ENCODE results near the gene SUSD4. TPM values are rescaled to one million over a fixed set of nuclear protein-coding genes. Genes with fewer than 3 reads are reported as not detected.
A peak's percentile ranks its signal among the peaks of the same experiment; 100 is the strongest.

The SUSD4 gene
- total RNA-seq, 2 experiments from 2014 or later: 1.1 to 1.8 TPM

DNA sequence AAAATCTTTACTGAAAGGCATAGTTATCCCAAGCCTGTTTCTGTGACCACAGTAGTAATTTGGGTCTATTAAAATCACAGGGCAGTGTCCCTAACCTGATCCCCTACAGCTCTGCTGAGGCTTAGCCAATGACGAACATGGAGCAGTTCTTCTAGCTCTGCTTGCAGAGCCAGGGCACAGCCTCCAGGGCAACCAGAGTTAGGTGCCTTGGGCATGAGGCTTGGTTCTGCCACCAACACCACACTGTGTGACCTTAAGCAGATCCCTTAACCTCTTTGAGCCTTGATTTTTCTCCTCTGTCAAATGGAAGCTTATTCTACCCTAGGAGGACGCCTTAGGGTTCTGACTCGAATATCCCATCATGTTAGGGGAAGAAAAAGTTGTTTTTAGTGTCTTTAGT, 134.2 kb downstream of the SUSD4 start:
- Mint-ChIP-seq H3K4me1 (ENCODE audit: low read depth) (peaks cover 61% of the 10 kb centered on the region), H3K9me3 (no peaks in the 10 kb centered on the region), H3K36me3 (ENCODE audit: low read depth) (no peaks in the 10 kb centered on the region), H3K27me3 (ENCODE audit: low read depth) (no peaks in the 10 kb centered on the region), H3K4me3 (no peak overlapping the region), H3K27ac (peak overlapping the region; percentile 74)
- intact Hi-C loops (cut with micrococcal nuclease): loop anchor here (1.0 to 5.0 kb wide), 3 partner anchors 39 to 603 kb away; partner anchors contain the start of gene SUSD4
- CTCF ChIA-PET: interaction anchor here (0.6 to 5.9 kb wide), 3 partner anchors 48 to 106 kb away, joined by 3 to 28 read pairs (median 3); no protein-coding TSS in a partner anchor
- DNase-seq: no peak

DNA sequence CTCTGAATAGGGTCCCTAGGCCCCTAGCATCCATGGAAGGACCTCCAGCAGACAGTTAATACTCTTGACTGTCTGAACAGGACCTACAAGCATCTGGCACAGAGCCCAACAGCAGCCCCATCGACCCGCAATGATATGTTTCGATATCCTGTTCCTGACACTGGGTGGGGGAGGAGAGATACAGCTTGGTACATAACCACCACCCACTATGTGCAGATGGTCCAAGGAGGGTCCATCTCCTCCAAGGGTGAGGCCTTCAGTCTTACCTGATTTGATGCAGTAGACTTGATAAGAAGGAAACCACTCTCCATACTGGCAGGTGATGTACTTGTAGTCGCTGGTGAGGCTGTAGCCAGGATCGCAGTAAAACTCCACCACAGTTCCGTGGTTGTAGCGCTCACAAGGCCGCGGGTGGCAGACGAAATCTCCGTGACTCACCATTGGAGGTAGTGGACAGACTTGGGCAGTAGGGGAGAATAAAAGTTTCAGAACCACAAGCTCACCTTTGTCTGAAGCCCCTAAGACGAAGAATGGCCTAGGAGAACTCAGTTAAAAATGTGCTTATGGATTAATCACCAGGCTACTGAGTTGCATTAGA, 134.9 kb downstream of the SUSD4 start:
- Mint-ChIP-seq H3K27me3 (ENCODE audit: low read depth) (no peaks in the 10 kb centered on the region), H3K9me3 (no peaks in the 10 kb centered on the region), H3K36me3 (ENCODE audit: low read depth) (no peaks in the 10 kb centered on the region), H3K27ac (no peak overlapping the region), H3K4me3 (no peak overlapping the region), H3K4me1 (ENCODE audit: low read depth) (peaks cover 54% of the 10 kb centered on the region)
- CTCF ChIA-PET: interaction anchor here (0.6 to 5.9 kb wide), 3 partner anchors 47 to 106 kb away, joined by 3 to 28 read pairs (median 3); no protein-coding TSS in a partner anchor
- intact Hi-C loops (cut with micrococcal nuclease): no loop called here
- no peak for DNase-seq

DNA sequence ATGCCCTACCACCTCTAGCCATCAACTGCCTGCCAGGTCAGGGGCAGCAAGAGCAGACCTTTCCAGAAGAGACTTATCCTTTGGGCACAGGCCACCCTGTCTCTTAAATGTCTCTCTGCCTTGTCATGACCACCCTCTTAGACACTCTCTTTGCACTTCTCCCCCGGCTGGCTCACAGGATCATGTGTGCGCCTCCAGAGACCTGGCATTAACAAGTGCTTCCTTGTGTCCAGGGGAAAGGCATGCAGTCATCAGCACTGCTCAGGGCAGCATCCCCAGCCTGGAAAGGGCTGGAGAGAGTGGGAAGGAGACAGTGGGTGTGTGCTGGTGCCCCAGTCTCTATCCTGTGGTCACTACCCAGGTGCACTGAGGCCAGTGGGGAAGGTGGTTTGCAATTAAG, 135.8 kb downstream of the SUSD4 start:
- intact Hi-C loops (cut with micrococcal nuclease): no loop called here
- CTCF ChIA-PET: no interaction called here
- no peak overlapping the region for H3K4me3 Mint-ChIP-seq
- H3K9me3 Mint-ChIP-seq: no peaks in the 10 kb centered on the region
- no peak for DNase-seq
- H3K36me3 Mint-ChIP-seq (ENCODE audit: low read depth): no peaks in the 10 kb centered on the region
- H3K27me3 Mint-ChIP-seq (ENCODE audit: low read depth): no peaks in the 10 kb centered on the region
- H3K4me1 Mint-ChIP-seq (ENCODE audit: low read depth): peaks cover 46% of the 10 kb centered on the region
- H3K27ac Mint-ChIP-seq: no peak overlapping the region

DNA sequence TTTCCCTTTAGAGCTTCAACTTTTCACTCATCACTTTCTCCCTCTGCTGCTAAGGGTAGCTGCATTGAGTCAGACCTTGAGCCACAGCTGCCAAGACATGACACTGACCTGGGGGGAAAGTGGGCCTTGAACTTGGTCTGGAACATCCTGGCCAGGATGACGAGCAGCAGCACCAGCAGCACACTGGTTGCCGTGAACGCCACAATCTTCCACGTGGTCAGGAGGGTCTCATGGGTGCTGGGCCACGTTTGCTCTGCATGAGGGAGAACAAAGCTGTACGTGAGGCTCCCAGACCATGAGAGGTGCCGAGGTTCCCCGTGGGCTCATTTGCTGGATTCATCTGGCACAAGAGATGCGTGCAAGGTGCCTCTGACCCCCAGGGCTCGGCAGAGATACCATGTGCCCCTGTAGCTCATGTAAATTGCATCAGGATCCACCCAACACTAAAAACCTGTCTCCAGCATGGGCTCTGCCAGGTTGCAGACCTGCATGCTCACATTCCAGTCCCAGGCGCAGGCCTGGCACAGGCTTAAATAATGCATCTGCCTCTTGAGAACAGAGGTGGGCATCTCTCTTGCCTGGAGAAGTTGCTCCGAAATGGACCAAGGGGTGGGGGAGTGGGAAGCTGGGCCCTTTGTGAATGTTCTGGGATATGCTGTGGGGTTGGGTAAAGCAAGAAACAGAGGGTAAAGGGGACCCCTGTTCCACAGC, 136.3 kb downstream of the SUSD4 start:
- no peak overlapping the region for H3K27ac Mint-ChIP-seq
- no peaks in the 10 kb centered on the region for H3K27me3 Mint-ChIP-seq (ENCODE audit: low read depth)
- no peak overlapping the region for H3K4me3 Mint-ChIP-seq
- no peaks in the 10 kb centered on the region for H3K9me3 Mint-ChIP-seq
- H3K4me1 Mint-ChIP-seq (ENCODE audit: low read depth): peaks cover 42% of the 10 kb centered on the region
- no peaks in the 10 kb centered on the region for H3K36me3 Mint-ChIP-seq (ENCODE audit: low read depth)
- intact Hi-C loops (cut with micrococcal nuclease): no loop called here
- CTCF ChIA-PET: interaction anchor here (0.6 to 0.7 kb wide), 2 partner anchors 27 to 630 kb away, joined by 3 to 4 read pairs; no protein-coding TSS in a partner anchor
- DNase-seq: no peak

DNA sequence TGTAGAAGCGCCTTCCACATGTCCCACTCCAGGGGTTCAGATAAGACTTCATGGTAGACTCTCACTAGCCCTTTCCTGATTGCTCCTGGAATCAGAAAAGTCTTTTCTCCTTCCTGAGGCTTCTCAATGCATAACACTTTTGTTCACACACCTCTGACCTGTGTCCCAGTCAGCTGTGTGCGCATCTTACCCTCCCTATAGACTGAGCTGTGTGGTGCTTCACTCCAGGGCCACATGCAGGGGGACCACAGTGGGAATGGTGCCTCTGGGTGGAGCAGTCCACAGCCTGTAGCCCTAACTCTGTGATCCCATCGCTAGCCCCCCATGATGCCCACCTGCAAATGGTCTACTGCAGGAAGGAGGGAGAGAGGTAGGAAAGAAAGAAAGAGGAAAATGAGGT, 136.9 kb downstream of the SUSD4 start:
- H3K4me3 Mint-ChIP-seq: no peak overlapping the region

DNA sequence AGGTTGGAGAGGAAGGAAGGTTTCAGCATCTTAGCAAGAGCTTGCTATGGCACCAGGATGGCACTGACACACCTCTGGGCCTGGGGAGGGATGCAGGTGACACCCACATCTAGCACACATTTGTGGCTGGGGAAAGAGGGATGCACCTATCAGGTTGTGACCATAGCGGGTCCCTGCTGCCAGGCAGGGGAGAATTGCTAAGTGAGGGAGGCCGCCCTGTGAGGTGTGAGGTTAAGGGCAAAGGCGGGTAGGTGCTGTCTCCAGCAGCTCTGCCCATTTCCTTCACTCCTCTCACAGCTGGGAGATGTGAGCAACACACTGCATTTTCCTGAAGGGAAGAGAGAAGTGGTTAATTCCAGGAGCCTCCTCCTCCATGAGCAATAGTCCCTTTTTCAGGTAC, 137.7 kb downstream of the SUSD4 start:
- Mint-ChIP-seq H3K4me3 (no peak overlapping the region), H3K9me3 (no peaks in the 10 kb centered on the region), H3K27ac (no peak overlapping the region), H3K36me3 (ENCODE audit: low read depth) (no peaks in the 10 kb centered on the region), H3K27me3 (ENCODE audit: low read depth) (no peaks in the 10 kb centered on the region), H3K4me1 (ENCODE audit: low read depth) (peaks cover 29% of the 10 kb centered on the region)
- no peak for DNase-seq
- intact Hi-C loops (cut with micrococcal nuclease): no loop called here
- CTCF ChIA-PET: interaction anchor here (1.1 kb wide), 1 partner anchor 92 kb away, joined by 3 read pairs; no protein-coding TSS in a partner anchor

More for the DNA sequence above, 136.9 kb downstream of the SUSD4 start:
- no peak for DNase-seq
- Mint-ChIP-seq H3K27me3 (ENCODE audit: low read depth) (no peaks in the 10 kb centered on the region), H3K9me3 (no peaks in the 10 kb centered on the region), H3K4me1 (ENCODE audit: low read depth) (peaks cover 35% of the 10 kb centered on the region), H3K36me3 (ENCODE audit: low read depth) (no peaks in the 10 kb centered on the region), H3K27ac (no peak overlapping the region)
- intact Hi-C loops (cut with micrococcal nuclease): no loop called here
- CTCF ChIA-PET: interaction anchor here (0.6 to 1.1 kb wide), 3 partner anchors 27 to 629 kb away, joined by 3 to 4 read pairs (median 3); no protein-coding TSS in a partner anchor

DNA sequence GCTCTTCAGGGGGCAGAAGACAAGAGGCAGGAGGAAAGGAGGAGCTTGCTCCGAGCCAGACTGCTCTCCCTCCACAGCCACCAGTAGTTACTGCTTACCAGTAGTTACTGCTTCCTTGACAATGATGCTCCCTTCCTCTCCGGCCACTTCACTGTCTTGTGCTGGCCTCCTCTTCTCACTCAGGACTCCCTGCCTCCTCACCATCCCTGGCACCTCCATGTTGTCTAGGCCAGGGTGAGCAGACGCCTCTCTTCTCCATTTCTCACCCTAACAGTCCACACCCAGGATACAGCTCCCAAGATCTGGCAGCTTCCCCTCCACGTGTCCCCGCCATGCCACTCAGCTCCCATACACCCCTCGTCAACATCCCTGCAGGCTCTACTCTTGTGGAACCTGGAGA, 138.5 kb downstream of the SUSD4 start:
- H3K27me3 Mint-ChIP-seq (ENCODE audit: low read depth): no peaks in the 10 kb centered on the region
- CTCF ChIA-PET: no interaction called here
- H3K27ac Mint-ChIP-seq: no peak overlapping the region
- no peak for DNase-seq
- H3K36me3 Mint-ChIP-seq (ENCODE audit: low read depth): peaks cover 6% of the 10 kb centered on the region
- H3K9me3 Mint-ChIP-seq: no peaks in the 10 kb centered on the region
- peaks cover 21% of the 10 kb centered on the region for H3K4me1 Mint-ChIP-seq (ENCODE audit: low read depth)
- no peak overlapping the region for H3K4me3 Mint-ChIP-seq
- intact Hi-C loops (cut with micrococcal nuclease): no loop called here

DNA sequence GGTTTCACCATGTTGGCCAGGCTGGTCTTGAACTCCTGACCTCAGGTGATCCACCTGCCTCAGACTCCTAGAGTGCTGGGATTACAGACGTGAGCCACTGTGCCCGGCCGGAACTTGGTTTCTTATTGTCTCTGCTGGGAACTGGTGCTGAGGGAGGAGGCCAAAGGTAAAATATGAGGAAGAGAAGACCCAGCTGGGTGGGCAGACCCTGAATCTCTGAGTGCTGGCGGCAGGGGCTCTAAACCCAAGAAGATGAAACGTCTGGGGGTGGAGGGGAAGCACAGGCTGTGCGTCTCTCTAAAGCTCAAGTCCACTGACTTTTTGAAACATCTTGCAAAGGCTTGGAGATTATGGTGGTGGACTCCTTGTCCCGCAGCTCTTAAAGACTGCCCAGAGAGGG, 138.9 kb downstream of the SUSD4 start:
- CTCF ChIA-PET: interaction anchor here (0.6 kb wide), 1 partner anchor 29 kb away, joined by 3 read pairs; no protein-coding TSS in a partner anchor

DNA sequence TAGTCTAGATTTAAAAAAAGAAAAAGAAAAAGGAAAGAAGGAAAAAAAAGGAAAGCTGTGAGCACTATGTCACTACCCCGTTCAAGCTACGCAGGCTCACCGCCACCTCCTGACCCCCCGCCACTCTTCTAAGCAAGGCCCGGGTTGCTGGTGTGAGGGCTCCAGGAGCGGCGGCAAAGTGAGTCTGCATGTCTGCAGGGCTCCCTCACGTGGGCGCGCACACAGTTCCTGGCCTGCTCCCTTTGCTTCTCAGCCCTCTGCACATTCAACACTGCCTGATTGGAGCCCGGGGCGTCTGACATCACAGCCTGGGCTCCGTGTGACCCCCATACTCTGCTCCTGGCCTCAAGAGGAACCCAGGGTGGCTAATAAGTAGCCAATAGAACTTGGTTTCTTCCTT, 139.5 kb downstream of the SUSD4 start:
- intact Hi-C loops (cut with micrococcal nuclease): no loop called here
- CTCF ChIA-PET: interaction anchor here (0.6 kb wide), 1 partner anchor 28 kb away, joined by 3 read pairs; no protein-coding TSS in a partner anchor
- Mint-ChIP-seq H3K27me3 (ENCODE audit: low read depth) (no peaks in the 10 kb centered on the region), H3K9me3 (peaks cover 5% of the 10 kb centered on the region), H3K4me1 (ENCODE audit: low read depth) (peaks cover 11% of the 10 kb centered on the region), H3K36me3 (ENCODE audit: low read depth) (peaks cover 10% of the 10 kb centered on the region), H3K27ac (no peak overlapping the region), H3K4me3 (no peak overlapping the region)
- DNase-seq: no peak

More for the DNA sequence above, 138.9 kb downstream of the SUSD4 start:
- Mint-ChIP-seq H3K9me3 (no peaks in the 10 kb centered on the region), H3K36me3 (ENCODE audit: low read depth) (peaks cover 7% of the 10 kb centered on the region), H3K27me3 (ENCODE audit: low read depth) (no peaks in the 10 kb centered on the region), H3K4me1 (ENCODE audit: low read depth) (peaks cover 17% of the 10 kb centered on the region), H3K4me3 (no peak overlapping the region), H3K27ac (no peak overlapping the region)
- intact Hi-C loops (cut with micrococcal nuclease): no loop called here
- DNase-seq: no peak

DNA sequence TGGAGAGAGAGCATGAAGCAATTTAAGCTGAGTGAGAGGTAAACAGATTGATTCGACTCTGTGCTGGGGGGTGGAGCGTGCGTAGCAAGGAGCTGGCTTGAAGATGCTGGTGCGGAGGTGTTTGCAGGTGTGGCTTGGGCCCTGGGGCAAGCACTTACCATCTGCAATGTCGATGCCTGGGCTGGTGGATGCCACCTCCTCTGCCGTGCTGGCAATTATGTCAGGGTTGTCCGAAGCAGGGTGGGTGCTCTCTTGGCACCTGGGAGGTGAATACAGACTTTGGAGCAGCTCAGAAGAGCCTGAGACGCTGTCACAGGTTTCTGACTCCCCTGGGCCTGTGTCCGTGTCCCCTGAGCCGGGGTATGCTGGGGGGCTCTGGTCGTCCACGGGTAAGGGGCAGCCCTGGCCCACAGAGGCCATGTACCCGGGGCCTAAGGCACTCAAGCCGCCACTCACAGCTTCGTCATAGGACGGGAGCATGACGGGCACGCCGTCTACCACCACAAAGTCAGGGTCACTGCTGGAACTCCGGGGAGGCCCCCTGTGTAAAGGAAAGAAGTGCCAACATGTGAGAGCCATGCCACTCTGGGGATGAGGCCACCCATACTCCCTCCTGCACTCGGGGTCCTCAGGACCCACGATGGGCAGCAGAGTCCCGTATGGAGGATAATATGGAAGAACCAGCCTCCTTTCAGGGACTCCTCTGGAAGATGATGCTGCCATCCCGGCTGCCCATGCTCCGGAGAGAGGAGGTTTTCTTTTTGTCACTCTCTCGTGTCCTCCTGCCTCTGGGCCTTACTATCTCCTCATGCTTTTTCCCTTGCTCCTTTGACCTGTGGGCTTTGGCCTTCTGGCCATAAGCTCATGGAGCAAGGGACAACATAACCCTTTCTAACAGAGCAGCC, 140.6 kb downstream of the SUSD4 start:
- H3K36me3 Mint-ChIP-seq (ENCODE audit: low read depth): peaks cover 12% of the 10 kb centered on the region
- no peak overlapping the region for H3K27ac Mint-ChIP-seq
- H3K4me1 Mint-ChIP-seq (ENCODE audit: low read depth): peaks cover 1% of the 10 kb centered on the region
- intact Hi-C loops (cut with micrococcal nuclease): no loop called here
- peaks cover 11% of the 10 kb centered on the region for H3K9me3 Mint-ChIP-seq
- no peak overlapping the region for H3K4me3 Mint-ChIP-seq
- no peaks in the 10 kb centered on the region for H3K27me3 Mint-ChIP-seq (ENCODE audit: low read depth)
- CTCF ChIA-PET: no interaction called here
- DNase-seq: no peak

DNA sequence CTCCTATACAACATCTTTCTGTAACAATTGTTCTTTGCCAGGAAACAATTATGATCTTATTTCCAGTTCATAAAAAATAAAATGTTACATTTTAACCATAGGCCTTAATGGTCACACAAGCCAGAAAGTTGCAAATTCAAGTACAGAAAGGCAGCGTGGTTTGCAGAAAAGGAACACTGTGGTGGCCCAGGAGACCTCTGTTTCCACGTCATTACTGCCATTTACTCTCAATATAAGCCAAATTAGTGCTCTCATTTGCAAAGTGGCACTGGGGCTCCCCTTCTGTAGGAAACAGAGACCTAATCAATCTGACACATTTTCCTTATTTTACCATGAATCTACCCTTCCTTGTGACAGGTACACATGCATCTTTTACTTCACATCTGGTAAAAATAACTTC, 141.6 kb downstream of the SUSD4 start:
- H3K4me3 Mint-ChIP-seq: no peak overlapping the region
- intact Hi-C loops (cut with micrococcal nuclease): no loop called here
- H3K27ac Mint-ChIP-seq: no peak overlapping the region
- CTCF ChIA-PET: no interaction called here
- no peak for DNase-seq
- H3K9me3 Mint-ChIP-seq: peaks cover 15% of the 10 kb centered on the region
- H3K4me1 Mint-ChIP-seq (ENCODE audit: low read depth): no peaks in the 10 kb centered on the region
- peaks cover 12% of the 10 kb centered on the region for H3K36me3 Mint-ChIP-seq (ENCODE audit: low read depth)
- H3K27me3 Mint-ChIP-seq (ENCODE audit: low read depth): no peaks in the 10 kb centered on the region

DNA sequence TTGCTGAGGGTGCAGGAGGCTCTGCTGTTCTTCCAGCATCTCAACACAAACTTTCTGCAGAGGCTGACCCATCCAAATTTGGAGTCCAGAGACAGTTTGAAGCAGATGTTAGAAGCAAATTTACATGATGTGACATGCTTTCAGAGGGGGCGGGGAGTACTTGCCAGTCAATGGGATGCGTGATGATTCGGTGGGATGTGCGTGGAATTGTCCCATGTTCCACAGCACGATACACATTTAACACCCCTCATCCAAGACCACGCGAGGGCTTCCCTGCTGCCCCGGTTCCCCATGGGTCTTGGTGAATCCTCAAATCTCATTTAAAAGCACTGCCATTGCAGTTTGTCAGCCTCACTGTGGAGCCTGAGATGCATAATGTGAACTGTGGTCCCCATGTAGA, 142.3 kb downstream of the SUSD4 start:
- H3K4me3 Mint-ChIP-seq: no peak overlapping the region
- no peaks in the 10 kb centered on the region for H3K27me3 Mint-ChIP-seq (ENCODE audit: low read depth)
- CTCF ChIA-PET: no interaction called here
- no peak overlapping the region for H3K27ac Mint-ChIP-seq
- H3K4me1 Mint-ChIP-seq (ENCODE audit: low read depth): no peaks in the 10 kb centered on the region
- peaks cover 15% of the 10 kb centered on the region for H3K9me3 Mint-ChIP-seq
- peaks cover 12% of the 10 kb centered on the region for H3K36me3 Mint-ChIP-seq (ENCODE audit: low read depth)
- DNase-seq: no peak
- intact Hi-C loops (cut with micrococcal nuclease): no loop called here
